Activated CD4-positive, alpha-beta T cell treated with anti-CD3 and anti-CD28 coated beads for 24 hours (primary cell): ENCODE data around the gene ATP2B3.

Experiments
- DNase-seq, 2 donors: peaks; one replicate each; pipeline ENCODE4 v3.0.0-alpha.2; 2020; ENCODE audit warnings: low read depth in 2 of 2

Gene ATP2B3

GRCh38 chrX:153612413-153612812, 95.0 kb downstream of the ATP2B3 start:
- no peak for DNase-seq

- no peak for DNase-seq
Observed at GRCh38 chrX:153614818-153615217, 97.4 kb downstream of the ATP2B3 start.

GRCh38 chrX:153620576-153620975, 103.1 kb downstream of the ATP2B3 start:
- no peak for DNase-seq

- DNase-seq = no peak
Observed at GRCh38 chrX:153621949-153622598, 104.6 kb downstream of the ATP2B3 start.

- DNase-seq = no peak
Observed at GRCh38 chrX:153622661-153623309, 105.3 kb downstream of the ATP2B3 start.

GRCh38 chrX:153623310-153624029, 106.0 kb downstream of the ATP2B3 start:
- no peak for DNase-seq

GRCh38 chrX:153624196-153625091, 107.0 kb downstream of the ATP2B3 start:
- no peak for DNase-seq

GRCh38 chrX:153625271-153626024, 108.0 kb downstream of the ATP2B3 start:
- no peak for DNase-seq

- no peak for DNase-seq
Observed at GRCh38 chrX:153626025-153626633, 108.7 kb downstream of the ATP2B3 start.

GRCh38 chrX:153626863-153627674, 109.6 kb downstream of the ATP2B3 start:
- no peak for DNase-seq

- DNase-seq = no peak
Observed at GRCh38 chrX:153627675-153628111, 110.3 kb downstream of the ATP2B3 start.

- DNase-seq = no peak
Observed at GRCh38 chrX:153628129-153628528, 110.7 kb downstream of the ATP2B3 start.

GRCh38 chrX:153628665-153629064, 111.2 kb downstream of the ATP2B3 start:
- no peak for DNase-seq

- DNase-seq = no peak
Observed at GRCh38 chrX:153631346-153631745, 113.9 kb downstream of the ATP2B3 start.

- DNase-seq = no peak
Observed at GRCh38 chrX:153631907-153632594, 114.6 kb downstream of the ATP2B3 start.
